GM15510 (cell line): ENCODE results near the gene KIF4B.

Experiments used
- POLR2A ChIP-seq: IDR thresholded peaks from 3 replicates; pipeline ENCODE4 v1.6.1; 2011; ENCODE audit warnings: borderline replicate concordance; ENCODE audit not compliant: insufficient read length; ENCODE audit errors: extremely low read depth

The KIF4B gene

DNA sequence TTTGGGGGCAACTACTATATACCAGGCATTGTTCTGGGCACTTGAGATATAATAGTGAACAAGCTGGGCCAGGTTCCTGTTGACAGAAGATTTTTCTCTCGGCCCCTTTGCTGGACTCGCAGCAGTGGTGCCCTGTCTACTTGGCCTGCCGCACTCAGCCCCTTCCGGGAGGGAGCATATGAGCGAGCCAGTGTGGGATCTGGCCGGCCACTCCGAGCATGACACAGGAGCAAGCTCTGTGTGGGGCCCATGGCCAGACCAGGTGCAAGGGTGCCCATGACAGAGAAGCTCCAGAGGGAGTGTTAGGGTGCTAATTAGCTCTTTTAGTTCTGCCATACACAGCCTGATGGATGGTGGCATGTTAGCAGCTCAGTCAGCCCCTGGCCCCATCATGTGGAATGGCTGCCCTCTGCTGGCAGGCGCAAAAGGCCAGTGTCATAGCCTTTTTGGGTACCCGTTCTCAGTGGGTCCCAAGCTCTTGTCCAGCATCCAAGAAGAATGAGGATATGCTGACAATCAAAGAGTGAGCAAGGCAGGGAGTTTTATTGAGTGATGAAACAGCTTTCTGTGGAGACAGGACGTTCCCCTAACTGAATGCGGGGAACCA is 9.3 kb upstream of the KIF4B start:
- no peak for TF ChIP-seq POLR2A

DNA sequence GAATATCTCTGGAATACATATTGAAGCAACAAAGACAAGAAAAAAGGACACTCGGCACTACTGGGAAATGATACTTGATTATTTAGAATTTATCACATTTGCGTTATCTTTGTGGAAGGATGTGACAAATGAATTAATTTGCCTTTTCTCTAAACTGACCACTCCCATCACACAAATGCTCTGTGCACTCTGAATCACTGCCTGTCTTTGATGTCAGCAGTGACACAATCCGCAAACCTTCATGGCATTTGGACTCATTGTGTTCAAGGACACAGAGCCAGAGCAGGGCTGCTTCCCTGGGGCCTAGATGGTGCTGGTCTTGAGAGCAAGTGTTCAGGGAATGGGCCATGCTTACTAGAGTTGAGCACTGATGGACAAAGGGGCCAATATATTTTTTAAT is 4.9 kb upstream of the KIF4B start:
- TF ChIP-seq POLR2A: no peak

DNA sequence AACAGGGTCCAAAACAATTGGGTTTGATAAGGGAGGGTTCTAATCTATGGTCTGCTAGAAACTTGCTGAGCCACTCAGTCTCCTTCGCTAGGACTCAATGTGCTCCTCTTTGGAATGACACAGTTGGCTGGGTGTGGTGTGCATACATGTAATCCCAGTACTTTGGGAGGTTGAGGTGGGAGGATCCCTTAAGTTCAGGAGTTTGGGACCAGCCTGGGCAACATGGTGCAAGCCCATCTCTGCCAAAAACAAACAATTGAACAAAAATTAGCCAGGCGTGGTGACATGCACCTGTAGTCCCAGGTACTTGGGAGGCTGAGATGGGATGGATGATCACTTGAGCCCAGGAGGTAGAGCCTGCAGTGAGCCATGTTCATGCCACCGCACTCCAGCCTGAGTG is 2.7 kb upstream of the KIF4B start:
- no peak for TF ChIP-seq POLR2A

GRCh38 chr5:155015239-155015638 is 1.7 kb downstream of the KIF4B start:
- TF ChIP-seq POLR2A: no peak

GRCh38 chr5:155017610-155018009 is 4.1 kb downstream of the KIF4B start:
- TF ChIP-seq POLR2A: no peak

DNA sequence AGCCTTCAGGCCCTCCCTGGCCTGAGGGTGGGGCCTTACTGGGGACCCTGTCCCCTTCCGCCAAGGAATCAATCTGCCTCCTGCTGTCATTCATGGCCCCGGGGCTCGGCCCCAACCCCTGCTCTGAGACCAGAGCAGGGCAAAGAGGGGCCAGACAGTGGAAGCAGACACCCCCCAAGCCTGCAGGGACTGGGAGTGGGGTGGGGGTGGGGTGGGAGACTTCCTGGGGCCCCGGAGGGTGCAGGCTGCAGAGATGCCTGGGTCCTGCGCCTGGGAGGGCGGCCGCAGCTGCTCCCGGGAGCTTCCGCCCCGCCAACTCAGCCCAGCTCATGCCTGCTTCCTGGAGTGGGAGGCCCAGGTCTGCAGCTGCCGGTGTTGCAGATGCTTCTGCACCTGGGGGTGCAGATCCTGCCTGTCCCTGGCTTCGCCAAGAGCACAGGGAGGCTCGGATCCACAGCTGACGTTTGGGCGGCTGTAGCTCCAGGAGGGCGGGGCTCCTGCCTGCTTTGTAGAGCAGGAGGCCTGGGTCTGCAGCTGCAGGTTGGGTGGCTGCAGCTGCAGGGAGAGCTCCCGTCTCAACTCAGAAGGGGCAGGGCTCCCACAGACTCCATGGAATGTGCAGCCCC is 6.2 kb downstream of the KIF4B start:
- no peak for TF ChIP-seq POLR2A

DNA sequence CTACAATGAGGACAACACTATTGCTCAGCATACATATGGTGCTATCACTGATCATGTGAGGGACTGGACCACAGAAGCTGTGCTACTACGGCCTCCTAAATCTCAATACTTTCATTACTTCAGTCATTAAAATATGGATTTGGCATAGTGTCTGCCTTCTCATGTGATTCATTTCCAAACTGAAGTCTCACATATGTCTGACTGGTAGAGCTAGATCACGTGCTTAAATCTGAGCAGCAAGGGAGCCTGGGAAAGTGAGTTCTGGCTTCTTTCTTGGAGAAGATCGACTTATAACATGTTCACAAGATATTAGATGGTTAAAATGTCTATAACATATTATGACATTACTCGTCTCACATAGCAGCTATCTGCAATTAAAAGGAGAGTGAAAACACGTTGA is 8.3 kb downstream of the KIF4B start:
- TF ChIP-seq POLR2A: no peak

GRCh38 chr5:155023320-155023719 is 9.8 kb downstream of the KIF4B start:
- TF ChIP-seq POLR2A: no peak

DNA sequence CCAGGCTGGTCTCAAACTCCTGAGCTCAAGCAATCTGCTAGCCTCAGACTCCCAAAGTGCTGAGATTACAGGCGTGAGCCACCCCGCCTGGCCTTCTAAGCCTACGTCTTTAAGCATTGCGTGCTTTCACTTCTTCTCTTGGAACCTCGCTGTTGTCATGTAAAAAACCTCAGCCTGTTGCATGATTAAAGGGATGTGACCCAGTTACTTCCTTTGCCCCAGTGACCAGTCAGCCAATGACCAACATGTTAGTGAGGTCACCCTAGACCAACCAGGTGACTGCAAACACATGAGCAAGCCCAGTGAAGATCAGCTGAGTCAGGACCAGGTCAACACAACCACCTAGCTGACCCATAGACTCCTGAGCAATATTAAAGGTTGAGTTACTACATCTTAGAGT is 10.5 kb downstream of the KIF4B start:
- no peak for TF ChIP-seq POLR2A

DNA sequence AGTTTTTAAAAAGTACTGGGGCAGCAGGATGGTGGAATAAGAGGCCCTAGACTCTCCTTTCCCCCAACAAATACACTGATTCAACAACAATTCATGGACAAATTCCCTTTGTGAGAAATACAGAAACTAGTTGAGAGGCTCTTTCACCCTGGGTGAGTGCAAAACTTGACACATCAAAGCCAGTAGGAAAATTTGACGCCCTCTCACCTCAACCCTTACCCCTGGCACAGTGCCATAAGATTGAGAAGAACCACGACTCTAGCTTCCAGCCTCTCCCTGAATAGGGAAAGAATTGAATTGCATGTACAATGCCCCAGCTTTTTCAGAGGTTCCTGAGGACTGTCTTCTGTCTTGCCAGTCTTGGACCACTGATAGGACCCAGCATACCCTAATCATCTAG is 12.3 kb downstream of the KIF4B start:
- TF ChIP-seq POLR2A: no peak

GRCh38 chr5:155027993-155028629 is 14.6 kb downstream of the KIF4B start:
- no peak for TF ChIP-seq POLR2A

DNA sequence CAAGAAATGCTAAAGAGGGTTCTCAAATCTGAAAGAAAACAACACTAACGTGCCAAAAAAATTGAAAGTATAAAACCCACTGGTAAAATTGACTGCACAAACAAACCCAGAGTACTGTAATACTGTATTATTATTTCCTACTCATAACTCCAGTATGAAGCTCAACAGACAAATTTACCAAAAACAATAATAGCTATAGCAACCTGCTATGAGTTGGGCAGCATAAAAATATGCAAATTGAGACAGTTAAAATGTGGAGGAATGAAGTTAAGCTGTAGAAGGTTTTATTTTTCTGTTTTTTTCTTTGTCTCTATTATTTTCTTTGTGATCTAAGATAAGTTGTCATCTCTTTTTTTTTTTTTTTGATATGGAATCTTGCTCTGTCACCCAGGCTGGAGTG is 15.7 kb downstream of the KIF4B start:
- TF ChIP-seq POLR2A: no peak

- TF ChIP-seq POLR2A: no peak
Observed at GRCh38 chr5:155040984-155041653, 27.6 kb downstream of the KIF4B start.

DNA sequence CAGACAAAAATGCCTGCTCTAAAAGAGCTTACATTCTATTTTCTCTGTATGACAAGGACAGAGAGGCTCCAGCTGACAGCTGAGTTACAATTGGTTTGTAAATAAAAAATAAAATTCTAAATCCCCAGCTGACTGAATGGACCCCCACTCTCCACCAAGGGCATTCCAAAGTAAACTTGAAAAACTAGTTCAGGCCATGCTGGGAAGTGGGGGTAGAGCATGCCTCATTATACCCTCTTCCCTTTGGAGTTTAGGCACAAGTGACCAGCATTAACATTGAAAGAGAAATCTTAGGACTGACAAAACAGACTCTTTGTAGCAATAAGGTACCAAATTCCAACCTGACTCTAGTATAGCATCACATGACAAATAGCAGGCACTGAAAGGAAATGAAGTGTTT is 31.0 kb downstream of the KIF4B start:
- TF ChIP-seq POLR2A: no peak

DNA sequence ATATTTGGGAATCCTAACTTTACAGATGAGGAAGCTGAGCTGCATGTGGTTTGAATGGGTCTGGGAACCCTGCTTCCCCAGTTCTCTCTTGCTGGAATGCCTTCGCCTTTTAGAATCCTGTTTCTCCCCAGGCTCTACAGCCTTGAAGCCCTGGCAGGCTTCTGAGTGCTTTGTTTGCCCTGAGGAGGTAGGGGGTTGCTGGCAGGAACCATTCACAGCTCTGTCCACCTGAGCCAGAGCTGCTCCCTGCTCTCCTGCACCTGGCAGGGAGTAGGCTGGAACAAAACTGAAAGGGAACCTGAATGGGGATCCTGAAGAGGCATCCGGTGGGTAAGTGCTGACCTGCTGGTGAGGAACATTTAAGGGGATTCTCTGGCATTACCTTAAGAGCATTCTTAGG is 33.0 kb downstream of the KIF4B start:
- no peak for TF ChIP-seq POLR2A

GRCh38 chr5:155047818-155048217 is 34.3 kb downstream of the KIF4B start:
- no peak for TF ChIP-seq POLR2A
